ENCODE results near the gene KIAA0753.

DNA sequence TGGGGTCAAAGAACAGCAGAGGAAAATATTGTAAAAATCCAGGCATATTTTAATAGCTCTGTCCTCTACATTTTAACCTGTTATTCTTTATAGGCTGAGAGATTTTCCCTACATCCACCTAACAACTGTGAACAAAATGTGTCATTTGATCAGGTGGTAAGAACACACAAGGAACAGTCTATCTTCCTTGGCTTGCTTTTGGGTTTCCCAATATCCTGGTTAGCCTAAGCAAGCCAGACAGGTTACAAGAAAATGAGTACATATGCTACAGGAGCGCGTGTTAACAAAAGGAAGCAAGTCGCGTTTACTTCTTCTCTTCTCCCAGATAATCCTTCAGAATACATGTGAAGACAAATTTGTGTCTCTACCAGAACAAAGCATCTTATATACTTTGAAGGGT lies 53.2 kb downstream of the KIAA0753 start:
- TF ChIP-seq, protein P1, sequence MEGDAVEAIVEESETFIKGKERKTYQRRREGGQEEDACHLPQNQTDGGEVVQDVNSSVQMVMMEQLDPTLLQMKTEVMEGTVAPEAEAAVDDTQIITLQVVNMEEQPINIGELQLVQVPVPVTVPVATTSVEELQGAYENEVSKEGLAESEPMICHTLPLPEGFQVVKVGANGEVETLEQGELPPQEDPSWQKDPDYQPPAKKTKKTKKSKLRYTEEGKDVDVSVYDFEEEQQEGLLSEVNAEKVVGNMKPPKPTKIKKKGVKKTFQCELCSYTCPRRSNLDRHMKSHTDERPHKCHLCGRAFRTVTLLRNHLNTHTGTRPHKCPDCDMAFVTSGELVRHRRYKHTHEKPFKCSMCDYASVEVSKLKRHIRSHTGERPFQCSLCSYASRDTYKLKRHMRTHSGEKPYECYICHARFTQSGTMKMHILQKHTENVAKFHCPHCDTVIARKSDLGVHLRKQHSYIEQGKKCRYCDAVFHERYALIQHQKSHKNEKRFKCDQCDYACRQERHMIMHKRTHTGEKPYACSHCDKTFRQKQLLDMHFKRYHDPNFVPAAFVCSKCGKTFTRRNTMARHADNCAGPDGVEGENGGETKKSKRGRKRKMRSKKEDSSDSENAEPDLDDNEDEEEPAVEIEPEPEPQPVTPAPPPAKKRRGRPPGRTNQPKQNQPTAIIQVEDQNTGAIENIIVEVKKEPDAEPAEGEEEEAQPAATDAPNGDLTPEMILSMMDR (IDR thresholded peaks at IDR 0.05) = no peak
- TF ChIP-seq POLR2A (IDR thresholded peaks at IDR 0.05) = no peak
- no peak for TF ChIP-seq POLR2AphosphoS5 (IDR thresholded peaks at IDR 0.05)

All from gastroesophageal sphincter (tissue), 3 donors.